ENCODE data around the gene PALLD.

The PALLD gene

GRCh38 chr4:168600796-168601583, 104.1 kb downstream of the PALLD start:
- no peak for DNase-seq

GRCh38 chr4:168601899-168602298, 105.0 kb downstream of the PALLD start:
- no peak for DNase-seq

GRCh38 chr4:168604496-168605373, 107.9 kb downstream of the PALLD start:
- DNase-seq = peak; percentile 61

GRCh38 chr4:168605411-168605810, 108.6 kb downstream of the PALLD start:
- no peak for DNase-seq

- no peak for DNase-seq
Measured at GRCh38 chr4:168607215-168607614, 110.4 kb downstream of the PALLD start.

- DNase-seq = no peak
Measured at GRCh38 chr4:168608771-168609170, 111.9 kb downstream of the PALLD start.

GRCh38 chr4:168609369-168609768, 112.5 kb downstream of the PALLD start:
- no peak for DNase-seq

- no peak for DNase-seq
Measured at GRCh38 chr4:168610911-168611530, 114.2 kb downstream of the PALLD start.

GRCh38 chr4:168612450-168613135, 115.7 kb downstream of the PALLD start:
- no peak for DNase-seq

GRCh38 chr4:168613869-168614268, 117.0 kb downstream of the PALLD start:
- DNase-seq = no peak

- DNase-seq = no peak
Measured at GRCh38 chr4:168614281-168615057, 117.6 kb downstream of the PALLD start.

- DNase-seq = peak; percentile 40
Measured at GRCh38 chr4:168615294-168616065, 118.6 kb downstream of the PALLD start.

- DNase-seq = no peak
Measured at GRCh38 chr4:168618577-168619265, 121.9 kb downstream of the PALLD start.

- DNase-seq = no peak
Measured at GRCh38 chr4:168619266-168619631, 122.4 kb downstream of the PALLD start.

- DNase-seq = peak; percentile 42
Measured at GRCh38 chr4:168621806-168622589, 125.1 kb downstream of the PALLD start.

- DNase-seq = no peak
Measured at GRCh38 chr4:168622600-168622999, 125.7 kb downstream of the PALLD start.

- no peak for DNase-seq
Measured at GRCh38 chr4:168623011-168623410, 126.2 kb downstream of the PALLD start.

- no peak for DNase-seq
Measured at GRCh38 chr4:168623484-168623883, 126.6 kb downstream of the PALLD start.

- DNase-seq = no peak
Measured at GRCh38 chr4:168628251-168628650, 131.4 kb downstream of the PALLD start.

- no peak for DNase-seq
Measured at GRCh38 chr4:168629566-168629965, 132.7 kb downstream of the PALLD start.
